GM21423 (cell line): Measurements from ENCODE around the gene ESPN.
"Not testable (repeated sequence)": the region's sequence is repeated elsewhere in the genome, so short reads cannot be mapped to it uniquely, and the experiment has no call there.

ENCODE experiments used
- ATAC-seq: cut with Tn5 transposase; IDR thresholded peaks from one replicate; pipeline ENCODE4 v1.9.1; 2021; ENCODE audit warnings: mild to moderate bottlenecking, moderate library complexity; ENCODE audit not compliant: unreplicated experiment

The ESPN gene, protein sequence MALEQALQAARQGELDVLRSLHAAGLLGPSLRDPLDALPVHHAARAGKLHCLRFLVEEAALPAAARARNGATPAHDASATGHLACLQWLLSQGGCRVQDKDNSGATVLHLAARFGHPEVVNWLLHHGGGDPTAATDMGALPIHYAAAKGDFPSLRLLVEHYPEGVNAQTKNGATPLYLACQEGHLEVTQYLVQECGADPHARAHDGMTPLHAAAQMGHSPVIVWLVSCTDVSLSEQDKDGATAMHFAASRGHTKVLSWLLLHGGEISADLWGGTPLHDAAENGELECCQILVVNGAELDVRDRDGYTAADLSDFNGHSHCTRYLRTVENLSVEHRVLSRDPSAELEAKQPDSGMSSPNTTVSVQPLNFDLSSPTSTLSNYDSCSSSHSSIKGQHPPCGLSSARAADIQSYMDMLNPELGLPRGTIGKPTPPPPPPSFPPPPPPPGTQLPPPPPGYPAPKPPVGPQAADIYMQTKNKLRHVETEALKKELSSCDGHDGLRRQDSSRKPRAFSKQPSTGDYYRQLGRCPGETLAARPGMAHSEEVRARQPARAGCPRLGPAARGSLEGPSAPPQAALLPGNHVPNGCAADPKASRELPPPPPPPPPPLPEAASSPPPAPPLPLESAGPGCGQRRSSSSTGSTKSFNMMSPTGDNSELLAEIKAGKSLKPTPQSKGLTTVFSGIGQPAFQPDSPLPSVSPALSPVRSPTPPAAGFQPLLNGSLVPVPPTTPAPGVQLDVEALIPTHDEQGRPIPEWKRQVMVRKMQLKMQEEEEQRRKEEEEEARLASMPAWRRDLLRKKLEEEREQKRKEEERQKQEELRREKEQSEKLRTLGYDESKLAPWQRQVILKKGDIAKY

GRCh38 chr1:6424619-6425593, at the start of gene ESPN:
TSS of gene ESPN (plus strand) at chr1:6424776. CDS start at chr1:6424956, 180 bp downstream.
- ATAC-seq: no peak

DNA sequence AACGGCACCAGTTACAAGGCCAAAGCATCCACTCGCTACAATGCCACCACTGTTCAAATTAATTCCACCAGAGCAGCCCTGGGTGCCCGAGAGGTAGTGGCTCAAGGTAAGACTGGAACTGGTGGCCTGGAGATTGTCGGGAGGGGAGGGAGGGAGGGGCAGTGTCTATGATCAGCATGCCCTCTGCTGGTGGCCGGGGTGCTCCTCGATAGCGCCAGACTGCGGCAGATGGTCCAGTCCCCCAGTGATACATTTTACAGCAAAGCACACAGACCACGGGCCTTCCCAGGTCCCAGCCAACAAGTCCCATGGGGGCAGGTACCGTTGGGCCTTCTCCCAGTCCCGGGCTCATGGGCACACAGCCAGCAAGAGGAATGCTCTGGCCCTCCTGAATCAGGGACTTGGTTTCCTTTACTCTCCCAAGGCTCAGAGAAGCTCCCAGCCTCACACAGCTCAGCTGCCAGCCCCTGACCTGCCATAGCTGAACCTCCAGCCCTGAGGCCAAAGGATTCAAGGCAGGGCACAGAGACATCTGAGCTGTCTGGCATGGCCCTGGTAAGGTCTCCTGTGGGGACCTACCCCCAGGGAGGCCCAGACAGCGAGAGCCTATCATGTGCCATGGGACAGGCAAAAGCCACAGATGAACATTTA, 46.4 kb upstream of the ESPN start:
- no peak for ATAC-seq

GRCh38 chr1:6380037-6380436, 44.5 kb upstream of the ESPN start:
- no peak for ATAC-seq

- ATAC-seq: no peak
Observed at GRCh38 chr1:6384135-6384534, 40.4 kb upstream of the ESPN start.

GRCh38 chr1:6384962-6385361, 39.6 kb upstream of the ESPN start:
- ATAC-seq: no peak

- no peak for ATAC-seq
Observed at GRCh38 chr1:6385488-6386191, 38.9 kb upstream of the ESPN start.

DNA sequence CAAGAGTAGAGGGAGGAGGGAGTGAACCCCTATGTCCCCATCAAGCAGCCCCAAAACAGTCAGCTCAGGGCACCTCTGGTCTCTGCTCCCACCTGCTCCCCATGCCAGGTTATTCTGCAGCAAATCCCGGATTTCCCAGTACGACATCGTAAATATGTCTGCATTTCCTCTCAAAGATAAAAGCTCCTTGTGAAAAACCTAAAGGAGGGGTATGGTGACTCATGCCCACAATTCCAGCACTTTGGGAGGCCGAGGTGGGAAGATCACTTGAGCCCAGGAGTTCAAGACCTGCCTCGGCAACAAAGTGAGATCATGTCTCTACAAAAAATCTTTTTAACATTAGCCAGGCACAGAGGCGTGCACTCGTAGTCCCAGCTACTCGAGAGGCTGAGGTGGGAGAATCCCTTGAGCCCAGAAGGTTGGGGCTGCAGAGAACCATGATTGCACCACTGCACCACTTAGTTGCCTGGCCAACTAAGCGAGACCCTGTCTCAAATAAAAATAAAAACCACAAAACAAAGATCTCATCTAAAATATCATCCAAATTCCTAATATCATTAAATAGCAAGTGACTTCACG, 38.1 kb upstream of the ESPN start:
- ATAC-seq: no peak

DNA sequence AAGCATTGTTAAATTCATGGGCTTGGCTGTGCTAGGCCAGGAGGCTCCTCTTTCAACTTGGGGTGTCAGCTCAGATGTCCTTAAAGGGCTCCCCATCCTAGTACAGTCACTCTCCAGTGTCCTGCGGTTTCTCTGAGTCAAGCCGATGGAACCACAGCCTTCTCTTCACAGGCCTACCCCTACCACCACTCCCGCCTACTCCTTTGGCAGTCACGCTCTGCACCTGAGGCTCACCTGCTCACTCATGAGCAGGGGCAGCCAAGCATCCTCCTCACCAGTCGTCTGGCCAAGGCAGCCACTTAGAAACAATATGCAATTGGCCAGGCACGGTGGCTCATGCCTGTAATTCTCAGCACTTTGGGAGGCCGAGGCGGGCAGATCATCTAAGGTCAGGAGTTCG, 34.6 kb upstream of the ESPN start:
- ATAC-seq: no peak

- ATAC-seq: no peak
Observed at GRCh38 chr1:6391951-6392808, 32.4 kb upstream of the ESPN start.

GRCh38 chr1:6392809-6393399, 31.7 kb upstream of the ESPN start:
- peak; percentile 5 for ATAC-seq

- ATAC-seq: peak; percentile 83
Observed at GRCh38 chr1:6393400-6394187, 31.0 kb upstream of the ESPN start, which contains the start of gene ACOT7. TSS of gene ACOT7 (minus strand) at chr1:6393767. CDS start at chr1:6393399, 368 bp downstream.

DNA sequence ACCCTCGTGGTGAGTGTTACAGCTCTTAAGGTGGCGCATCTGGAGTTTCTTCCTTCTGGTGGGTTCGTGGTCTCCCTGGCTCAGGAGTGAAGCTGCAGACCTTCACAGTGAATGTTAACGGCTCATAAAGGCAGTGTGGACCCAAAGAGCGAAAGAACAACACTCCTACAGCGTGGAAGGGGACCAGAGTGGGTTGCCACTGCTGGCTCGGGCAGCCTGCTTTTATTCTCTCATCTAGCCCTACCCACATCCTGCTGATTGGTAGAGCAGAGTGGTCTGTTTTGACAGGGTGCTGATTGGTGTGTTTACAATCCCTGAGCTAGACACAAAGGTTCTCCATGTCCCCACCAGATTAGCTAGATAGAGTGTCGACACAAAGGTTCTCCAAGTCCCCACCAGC, 29.4 kb upstream of the ESPN start:
- ATAC-seq: not testable (repeated sequence)

DNA sequence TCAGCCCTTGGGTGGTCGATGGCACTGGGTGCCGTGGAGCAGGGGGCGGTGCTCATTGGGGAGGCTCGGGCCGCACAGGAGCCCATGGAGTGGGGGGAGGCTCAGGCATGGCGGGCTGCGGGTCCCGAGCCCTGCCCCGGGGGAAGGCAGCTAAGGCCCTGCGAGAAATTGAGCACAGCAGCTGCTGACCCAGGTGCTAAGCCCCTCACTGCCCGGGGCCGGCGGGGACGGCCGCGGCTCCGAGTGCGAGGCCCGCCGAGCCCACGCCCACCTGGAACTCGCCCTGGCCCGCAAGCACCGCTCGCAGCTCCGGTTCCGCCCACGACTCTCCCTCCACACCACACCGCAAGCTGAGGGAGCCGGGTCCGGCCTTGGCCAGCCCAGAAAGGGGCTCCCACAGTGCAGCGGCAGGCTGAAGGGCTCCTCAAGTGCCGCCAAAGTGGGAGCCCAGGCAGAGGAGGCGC, 28.8 kb upstream of the ESPN start:
- ATAC-seq: not testable (repeated sequence)

GRCh38 chr1:6396998-6397397, 27.6 kb upstream of the ESPN start:
- no peak for ATAC-seq

GRCh38 chr1:6397844-6398441, 26.6 kb upstream of the ESPN start:
- no peak for ATAC-seq

- no peak for ATAC-seq
Observed at GRCh38 chr1:6399294-6399693, 25.3 kb upstream of the ESPN start.

DNA sequence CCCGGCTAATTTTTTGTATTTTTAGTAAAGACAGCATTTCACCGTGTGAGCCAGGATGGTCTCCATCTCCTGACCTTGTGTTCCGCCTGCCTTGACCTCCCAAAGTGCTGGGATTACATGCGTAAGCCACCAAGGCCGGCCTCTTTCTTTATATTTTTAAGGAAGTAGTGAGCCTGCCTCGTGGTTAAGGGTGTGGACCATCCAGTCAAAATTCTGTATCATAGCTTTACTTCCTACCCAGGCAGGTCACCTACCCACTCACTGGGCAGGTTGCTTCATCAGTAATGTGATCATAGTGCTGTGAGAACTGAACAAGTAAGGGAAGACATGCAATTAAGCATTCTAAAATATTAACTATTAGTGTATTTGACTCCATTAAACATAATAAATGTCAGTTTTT, 22.9 kb upstream of the ESPN start:
- ATAC-seq: no peak
